C4-2B (cell line): Measurements from ENCODE around the gene XPA.

Experiments
- ZFX ChIP-seq: fragments of 450-650 bp; IDR thresholded peaks from 2 replicates; pipeline ENCODE4 v1.6.1; 2017
- TF ChIP-seq, protein P1 (sequence below): fragments of 450-650 bp; conservative IDR thresholded peaks from 2 replicates; pipeline ENCODE4 v1.5.1; 2017; ENCODE audit warnings: mild to moderate bottlenecking

DNA sequence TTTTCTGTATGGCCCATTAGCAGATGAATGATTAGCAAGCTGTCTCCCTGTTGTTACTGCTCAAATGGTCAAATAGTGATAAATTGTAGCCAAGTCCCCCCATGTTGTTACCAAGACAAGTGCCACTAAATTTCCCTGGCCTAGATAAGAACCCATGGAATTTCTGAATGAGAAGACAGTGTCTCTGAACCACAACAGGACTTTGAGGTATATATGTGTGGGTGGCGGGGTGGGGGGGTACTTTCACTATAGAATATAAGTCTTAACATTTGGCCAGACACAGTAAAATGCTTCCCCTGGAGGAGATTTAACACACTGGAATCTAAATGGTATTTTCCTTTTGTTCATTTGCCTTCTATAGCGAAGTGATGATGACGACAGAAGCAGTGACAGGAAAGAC lies 28.7 kb downstream of the XPA start:
- TF ChIP-seq, protein P1, sequence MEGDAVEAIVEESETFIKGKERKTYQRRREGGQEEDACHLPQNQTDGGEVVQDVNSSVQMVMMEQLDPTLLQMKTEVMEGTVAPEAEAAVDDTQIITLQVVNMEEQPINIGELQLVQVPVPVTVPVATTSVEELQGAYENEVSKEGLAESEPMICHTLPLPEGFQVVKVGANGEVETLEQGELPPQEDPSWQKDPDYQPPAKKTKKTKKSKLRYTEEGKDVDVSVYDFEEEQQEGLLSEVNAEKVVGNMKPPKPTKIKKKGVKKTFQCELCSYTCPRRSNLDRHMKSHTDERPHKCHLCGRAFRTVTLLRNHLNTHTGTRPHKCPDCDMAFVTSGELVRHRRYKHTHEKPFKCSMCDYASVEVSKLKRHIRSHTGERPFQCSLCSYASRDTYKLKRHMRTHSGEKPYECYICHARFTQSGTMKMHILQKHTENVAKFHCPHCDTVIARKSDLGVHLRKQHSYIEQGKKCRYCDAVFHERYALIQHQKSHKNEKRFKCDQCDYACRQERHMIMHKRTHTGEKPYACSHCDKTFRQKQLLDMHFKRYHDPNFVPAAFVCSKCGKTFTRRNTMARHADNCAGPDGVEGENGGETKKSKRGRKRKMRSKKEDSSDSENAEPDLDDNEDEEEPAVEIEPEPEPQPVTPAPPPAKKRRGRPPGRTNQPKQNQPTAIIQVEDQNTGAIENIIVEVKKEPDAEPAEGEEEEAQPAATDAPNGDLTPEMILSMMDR = no peak
- TF ChIP-seq ZFX = no peak
